BLaER1 treated with 17β-estradiol and CSF1 and Interleukin-3, amounts not matched to agents 10 nM and 100 nM (cell line): ENCODE data around the gene LRG1.
A peak's percentile ranks its signal among the peaks of the same experiment; 100 is the strongest.

Experiments used
- H3K27ac ChIP-seq, 11 experiments: shearing (Covaris generic); formaldehyde crosslinking; 2 replicates each; pipeline ENCODE4 v1.8.1; 2022
- H3K27me3 ChIP-seq, 11 experiments: shearing (Covaris generic); formaldehyde crosslinking; 2 replicates each; pipeline ENCODE4 v1.8.1; 2022
- H3K36me3 ChIP-seq, 11 experiments: shearing (Covaris generic); formaldehyde crosslinking; 2 replicates each; pipeline ENCODE4 v1.8.1; 2022
- H3K4me1 ChIP-seq, 10 experiments: shearing (Covaris generic); formaldehyde crosslinking; 2 replicates each; pipeline ENCODE4 v1.8.1; 2022
- H3K4me2 ChIP-seq, 11 experiments: shearing (Covaris generic); formaldehyde crosslinking; 2 replicates each; pipeline ENCODE4 v1.8.1; 2022
- H3K4me3 ChIP-seq, 10 experiments: shearing (Covaris generic); formaldehyde crosslinking; 2 replicates each; pipeline ENCODE4 v1.8.1; 2022
- H3K9ac ChIP-seq, 11 experiments: shearing (Covaris generic); formaldehyde crosslinking; 2 replicates each; pipeline ENCODE4 v1.8.1; 2022
- H3K9me3 ChIP-seq, 11 experiments: shearing (Covaris generic); formaldehyde crosslinking; replicated peaks in 1 of 11; 2 replicates each; pipeline ENCODE4 v1.8.1; 2022
- H4K20me1 ChIP-seq, 11 experiments: shearing (Covaris generic); formaldehyde crosslinking; 2 replicates each; pipeline ENCODE4 v1.8.1; 2022
- Cebpa-rat ChIP-seq, 11 experiments: shearing (Covaris generic); IDR thresholded peaks; 2 replicates each; pipeline ENCODE4 v1.8.1; 2022

Gene LRG1

GRCh38 chr19:4502282-4503131, 37.3 kb downstream of the LRG1 start:
- H3K36me3 ChIP-seq, result peaks cover 35 to 77% (median 50%) of the 10 kb centered on the region in 11 experiments
- H3K27ac ChIP-seq, result peak overlapping the region in 8 of 11 experiments; percentile 39 to 79 (median 60); a peak in 16 of 22 replicates
- H3K4me2 ChIP-seq, result peak overlapping the region; percentile 46 to 96 (median 88)

DNA sequence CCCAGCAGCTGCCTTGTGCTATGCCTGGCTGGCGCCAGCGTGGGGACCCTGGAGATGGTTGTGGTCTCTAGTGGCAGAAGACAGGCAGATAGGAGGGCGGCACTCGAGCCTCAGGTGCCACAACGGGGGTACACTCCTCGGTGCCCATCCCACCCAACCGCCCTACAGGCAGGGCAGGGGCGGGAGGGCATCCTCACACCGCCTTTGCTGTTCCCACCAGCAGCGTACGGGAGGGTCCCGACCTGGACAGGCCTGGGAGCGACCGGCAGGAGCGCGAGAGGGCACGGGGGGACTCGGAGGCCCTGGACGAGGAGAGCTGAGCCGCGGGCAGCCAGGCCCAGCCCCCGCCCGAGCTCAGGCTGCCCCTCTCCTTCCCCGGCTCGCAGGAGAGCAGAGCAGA, 38.1 kb downstream of the LRG1 start:
- H3K27me3 ChIP-seq, result no peaks in the 10 kb centered on the region
- no peak overlapping the region for H3K4me3 ChIP-seq
- peak overlapping the region in 10 of 11 experiments; percentile 54 to 96 (median 90); a peak in 17 of 22 replicates for H3K4me2 ChIP-seq
- H3K36me3 ChIP-seq, result peaks cover 42 to 77% (median 58%) of the 10 kb centered on the region in 11 experiments
- H3K9me3 ChIP-seq, result no peaks in the 10 kb centered on the region
- H3K9ac ChIP-seq, result peak overlapping the region in 7 of 11 experiments; percentile 11 to 75 (median 61); a peak in 9 of 22 replicates
- peak overlapping the region in 2 of 11 experiments; percentile 73 to 79; a peak in 4 of 22 replicates for H3K27ac ChIP-seq
- H3K4me1 ChIP-seq, result peaks cover 40 to 58% (median 53%) of the 10 kb centered on the region in 10 experiments
- no peak for TF ChIP-seq Cebpa-rat (IDR thresholded peaks at IDR 0.05)
- H4K20me1 ChIP-seq, result peaks cover 0 to 55% (median 26%) of the 10 kb centered on the region in 11 experiments; a peak in 18 of 22 replicates

More at GRCh38 chr19:4502282-4503131, 37.3 kb downstream of the LRG1 start:
- peak overlapping the region in 6 of 10 experiments; percentile 4 to 45 (median 32); a peak in 9 of 20 replicates for H3K4me3 ChIP-seq
- H3K9me3 ChIP-seq, result no peaks in the 10 kb centered on the region
- H3K27me3 ChIP-seq, result no peaks in the 10 kb centered on the region
- H3K9ac ChIP-seq, result peak overlapping the region in 9 of 11 experiments; percentile 11 to 75 (median 62); a peak in 17 of 22 replicates
- peaks cover 45 to 65% (median 59%) of the 10 kb centered on the region in 10 experiments for H3K4me1 ChIP-seq
- H4K20me1 ChIP-seq, result peaks cover 0 to 54% (median 26%) of the 10 kb centered on the region in 11 experiments; a peak in 18 of 22 replicates
- TF ChIP-seq Cebpa-rat (IDR thresholded peaks at IDR 0.05), result no peak

DNA sequence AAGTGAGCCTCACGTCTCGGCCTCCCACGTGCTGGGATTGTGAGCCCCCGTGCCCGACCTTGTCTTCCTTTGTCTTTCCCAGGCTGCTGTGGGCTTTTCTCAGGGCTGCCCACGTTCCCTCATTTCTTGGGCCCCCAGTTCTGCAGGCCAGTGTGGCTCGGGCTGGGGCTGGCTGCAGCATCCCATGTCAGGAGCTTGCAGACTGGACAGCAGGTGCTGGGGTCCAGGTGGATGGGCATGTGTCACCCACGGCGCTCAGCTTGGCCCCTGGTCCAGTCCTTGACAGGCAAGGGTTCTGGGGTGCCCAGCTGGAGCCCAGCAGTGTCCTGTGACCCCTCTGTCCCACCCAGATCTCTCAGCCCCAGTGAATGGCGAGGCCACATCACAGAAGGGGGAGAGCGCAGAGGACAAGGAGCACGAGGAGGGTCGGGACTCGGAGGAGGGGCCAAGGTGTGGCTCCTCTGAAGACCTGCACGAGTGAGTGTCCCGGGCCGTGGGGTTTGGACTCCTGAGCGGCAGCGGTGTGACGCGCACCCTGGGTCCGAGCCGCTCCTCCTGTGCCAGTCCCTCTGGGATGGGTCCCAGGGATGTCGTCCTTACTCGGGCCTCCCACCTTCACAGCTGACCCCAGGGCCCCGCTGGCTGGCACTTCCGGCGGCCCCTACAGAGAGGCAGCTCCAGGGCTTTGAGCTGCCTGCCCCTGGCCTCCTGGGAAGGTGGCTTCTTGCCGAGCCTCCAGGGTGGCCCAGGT, 38.8 kb downstream of the LRG1 start:
- H3K27me3 ChIP-seq, result no peaks in the 10 kb centered on the region
- peaks cover 48 to 81% (median 64%) of the 10 kb centered on the region in 11 experiments for H3K36me3 ChIP-seq

DNA sequence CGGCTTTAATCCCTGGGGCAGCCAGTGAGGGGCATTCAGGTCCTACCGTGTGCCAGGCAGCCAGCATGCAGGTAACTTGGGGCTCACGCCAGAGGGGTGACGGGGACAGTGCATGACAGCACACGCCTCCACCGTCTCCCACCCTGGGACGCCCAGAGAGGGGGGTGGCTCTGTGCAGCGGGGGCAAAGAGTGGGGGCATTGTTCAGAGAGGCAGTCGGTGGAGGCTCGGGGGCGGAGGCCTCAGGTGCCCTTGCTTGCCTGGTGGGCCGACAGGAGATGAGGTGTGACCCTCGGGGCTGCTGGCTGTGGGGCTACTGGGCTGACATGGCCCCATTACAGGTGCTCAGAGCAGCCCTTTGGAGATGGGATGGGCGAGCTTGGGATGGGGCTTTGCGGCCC, 40.0 kb downstream of the LRG1 start:
- peaks cover 27 to 40% (median 39%) of the 10 kb centered on the region in 10 experiments for H3K4me1 ChIP-seq
- peaks cover 0 to 67% (median 27%) of the 10 kb centered on the region in 11 experiments; a peak in 18 of 22 replicates for H4K20me1 ChIP-seq
- no peak overlapping the region for H3K27ac ChIP-seq
- H3K9me3 ChIP-seq, result no peaks in the 10 kb centered on the region
- TF ChIP-seq Cebpa-rat (IDR thresholded peaks at IDR 0.05), result no peak
- H3K4me3 ChIP-seq, result no peak overlapping the region
- no peak overlapping the region for H3K4me2 ChIP-seq
- peaks cover 55 to 81% (median 69%) of the 10 kb centered on the region in 11 experiments for H3K36me3 ChIP-seq
- no peaks in the 10 kb centered on the region for H3K27me3 ChIP-seq
- no peak overlapping the region for H3K9ac ChIP-seq

More for the DNA sequence above, 38.8 kb downstream of the LRG1 start:
- Histone ChIP-seq H3K4me1 (peaks cover 33 to 52% (median 46%) of the 10 kb centered on the region in 10 experiments), H3K4me3 (no peak overlapping the region), H3K9ac (peak overlapping the region in 7 of 11 experiments; percentile 15 to 75 (median 61); a peak in 9 of 22 replicates), H3K9me3 (no peaks in the 10 kb centered on the region), H3K27ac (0 out of 22 replicates have a peak overlapping the region, but pooled peaks of 2 of the 11 experiments have one; percentile 73 to 79), H4K20me1 (peaks cover 0 to 62% (median 26%) of the 10 kb centered on the region in 11 experiments; a peak in 18 of 22 replicates), H3K4me2 (peak overlapping the region in 6 of 11 experiments; percentile 86 to 96 (median 93); a peak in 8 of 22 replicates)
- no peak for TF ChIP-seq Cebpa-rat (IDR thresholded peaks at IDR 0.05)

- no peak for TF ChIP-seq Cebpa-rat (IDR thresholded peaks at IDR 0.05)
- no peak overlapping the region for H3K9ac ChIP-seq
- H3K36me3 ChIP-seq, result peaks cover 61 to 82% (median 74%) of the 10 kb centered on the region in 11 experiments
- H4K20me1 ChIP-seq, result peaks cover 0 to 67% (median 26%) of the 10 kb centered on the region in 11 experiments; a peak in 18 of 22 replicates
- H3K4me1 ChIP-seq, result peaks cover 21 to 35% (median 33%) of the 10 kb centered on the region in 10 experiments; a peak in 19 of 20 replicates
- no peak overlapping the region for H3K4me2 ChIP-seq
- H3K27ac ChIP-seq, result no peak overlapping the region
- no peaks in the 10 kb centered on the region for H3K27me3 ChIP-seq
- H3K4me3 ChIP-seq, result no peak overlapping the region
- H3K9me3 ChIP-seq, result no peaks in the 10 kb centered on the region
Measured at GRCh38 chr19:4499318-4499717, 40.5 kb downstream of the LRG1 start.

DNA sequence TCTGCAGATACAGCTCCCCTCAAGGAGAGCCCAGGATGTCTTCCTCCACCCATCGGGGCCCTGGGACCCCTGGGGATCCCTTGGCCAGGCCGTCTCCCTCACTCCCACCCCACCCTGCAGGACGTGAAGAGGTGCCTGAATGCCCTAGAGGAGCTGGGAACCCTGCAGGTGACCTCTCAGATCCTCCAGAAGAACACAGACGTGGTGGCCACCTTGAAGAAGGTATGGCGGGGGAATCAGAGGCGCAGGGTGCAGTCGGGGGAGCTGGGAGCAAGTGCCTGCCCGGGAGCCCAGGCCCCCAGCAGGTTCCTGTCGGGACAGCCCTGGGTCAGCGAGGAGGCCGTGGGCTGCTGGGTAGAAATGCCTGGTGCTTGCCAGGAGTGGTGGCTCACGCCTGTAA, 41.1 kb downstream of the LRG1 start:
- Histone ChIP-seq H3K9ac (no peak overlapping the region), H3K9me3 (no peaks in the 10 kb centered on the region), H3K36me3 (peaks cover 65 to 86% (median 80%) of the 10 kb centered on the region in 11 experiments), H3K4me1 (peaks cover 15 to 28% (median 27%) of the 10 kb centered on the region in 10 experiments; a peak in 19 of 20 replicates), H3K27ac (no peak overlapping the region), H3K4me2 (no peak overlapping the region), H3K27me3 (no peaks in the 10 kb centered on the region), H4K20me1 (peaks cover 0 to 67% (median 22%) of the 10 kb centered on the region in 11 experiments; a peak in 18 of 22 replicates), H3K4me3 (no peak overlapping the region)
- no peak for TF ChIP-seq Cebpa-rat (IDR thresholded peaks at IDR 0.05)

DNA sequence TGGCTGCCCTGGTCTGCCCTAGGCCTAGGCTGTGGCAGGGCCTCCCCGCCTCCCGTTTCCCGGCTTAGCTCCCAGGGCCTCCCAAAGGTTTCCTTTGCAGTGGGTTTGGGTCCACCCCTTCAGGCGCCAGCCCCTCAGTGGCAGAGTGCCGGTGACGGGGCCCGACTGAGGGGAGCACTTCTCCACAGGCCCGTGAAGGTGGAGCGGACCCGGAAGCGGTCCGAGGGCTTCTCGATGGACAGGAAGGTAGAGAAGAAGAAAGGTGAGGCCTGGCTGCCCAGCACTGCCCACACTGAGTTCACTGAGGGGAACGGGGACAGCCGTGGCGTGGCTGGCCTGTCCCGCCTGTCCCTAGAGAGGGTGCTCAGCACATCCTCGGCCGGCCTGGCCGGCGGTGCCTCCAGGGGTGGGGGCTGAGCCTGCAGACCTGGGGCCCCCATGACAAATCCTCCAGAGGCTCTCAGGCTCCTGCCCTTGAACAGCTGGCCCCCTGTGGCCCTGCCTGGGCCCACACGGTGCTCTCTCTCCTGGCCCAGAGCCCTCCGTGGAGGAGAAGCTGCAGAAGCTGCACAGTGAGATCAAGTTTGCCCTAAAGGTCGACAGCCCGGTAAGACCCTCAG, 42.0 kb downstream of the LRG1 start:
- no peak for TF ChIP-seq Cebpa-rat (IDR thresholded peaks at IDR 0.05)
- Histone ChIP-seq H3K4me2 (no peak overlapping the region), H3K27me3 (no peaks in the 10 kb centered on the region), H3K36me3 (peaks cover 71 to 94% (median 87%) of the 10 kb centered on the region in 11 experiments), H3K4me1 (peaks cover 12 to 20% (median 19%) of the 10 kb centered on the region in 10 experiments; a peak in 19 of 20 replicates), H3K4me3 (no peak overlapping the region), H3K9me3 (no peaks in the 10 kb centered on the region), H3K27ac (no peak overlapping the region), H4K20me1 (peaks cover 0 to 62% (median 14%) of the 10 kb centered on the region in 11 experiments; a peak in 16 of 22 replicates), H3K9ac (no peak overlapping the region; a peak in 1 of 22 replicates)

DNA sequence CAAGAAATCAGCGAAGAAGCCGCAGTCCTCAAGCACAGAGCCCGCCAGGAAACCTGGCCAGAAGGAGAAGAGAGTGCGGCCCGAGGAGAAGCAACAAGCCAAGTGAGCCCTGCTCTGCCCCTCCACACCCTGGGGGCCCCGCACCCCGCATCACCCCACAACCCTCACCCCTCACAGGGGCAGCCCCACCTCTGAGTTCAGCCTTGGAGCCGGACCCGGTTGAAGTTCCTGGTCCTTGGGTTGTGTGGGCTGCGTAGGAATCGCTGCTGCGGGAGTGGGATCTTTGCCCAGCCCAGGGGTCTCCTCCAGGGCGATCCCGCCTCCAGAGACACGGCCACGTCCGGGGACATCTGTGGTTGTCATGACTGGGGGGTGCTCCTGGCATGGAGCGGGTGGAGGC, 43.5 kb downstream of the LRG1 start:
- H3K9ac ChIP-seq, result no peak overlapping the region; a peak in 1 of 22 replicates
- peaks cover 0 to 47% (median 7%) of the 10 kb centered on the region in 11 experiments; a peak in 12 of 22 replicates for H4K20me1 ChIP-seq
- no peak overlapping the region for H3K4me3 ChIP-seq
- H3K4me2 ChIP-seq, result no peak overlapping the region
- H3K27ac ChIP-seq, result no peak overlapping the region
- peaks cover 0 to 4% (median 4%) of the 10 kb centered on the region in 10 experiments; a peak in 11 of 20 replicates for H3K4me1 ChIP-seq
- peaks cover 72 to 97% (median 89%) of the 10 kb centered on the region in 11 experiments for H3K36me3 ChIP-seq
- no peak for TF ChIP-seq Cebpa-rat (IDR thresholded peaks at IDR 0.05)
- H3K9me3 ChIP-seq, result no peaks in the 10 kb centered on the region; a peak in 2 of 22 replicates
- H3K27me3 ChIP-seq, result no peaks in the 10 kb centered on the region
